Neural cell (in vitro differentiated cells): Measurements from ENCODE around the gene PLEKHO2.

Experiments used
- CTCF ChIP-seq: fragments of 450-650 bp; IDR thresholded peaks from 2 replicates; pipeline ENCODE4 v1.5.1; 2014; ENCODE audit warnings: antibody characterized with exemption, mild to moderate bottlenecking, moderate library complexity; ENCODE audit not compliant: poor library complexity, severe bottlenecking
- EZH2 ChIP-seq: fragments of 200-600, 300-800 bp; shearing (Covaris generic), sonication (generic); IDR thresholded peaks from 2 replicates; pipeline ENCODE4 v1.6.1; 2014; ENCODE audit warnings: antibody characterized with exemption, low read length, borderline replicate concordance, mild to moderate bottlenecking; ENCODE audit not compliant: insufficient read depth, poor library complexity, severe bottlenecking
- REST ChIP-seq: IDR thresholded peaks from 2 replicates; pipeline ENCODE4 v1.6.1; 2012; ENCODE audit warnings: borderline replicate concordance
- SMC3 ChIP-seq: fragments of 450-650 bp; conservative IDR thresholded peaks from 2 replicates; pipeline ENCODE4 v1.6.1; 2014; ENCODE audit warnings: antibody characterized with exemption, mild to moderate bottlenecking, moderate library complexity; ENCODE audit not compliant: poor library complexity

GRCh38 chr15:64859226-64859625 lies 17.5 kb downstream of the PLEKHO2 start:
- TF ChIP-seq CTCF (no peak), REST (no peak), EZH2 (no peak), SMC3 (no peak)
